WERI-Rb-1 (cell line): ENCODE measurements around the gene ADAMTS2.

Experiments used
- DNase-seq: peaks from one replicate; pipeline ENCODE4 v3.0.0-alpha.2; 2020
- H3K27ac ChIP-seq: fragments of 250-450 bp; sonication (Bioruptor Pico); 2 replicates; pipeline ENCODE4 v1.5.1; 2020; ENCODE audit warnings: mild to moderate bottlenecking, moderate library complexity
- H3K27me3 ChIP-seq: fragments of 250-450 bp; sonication (Bioruptor Pico); 2 replicates; pipeline ENCODE4 v1.5.1; 2021; ENCODE audit warnings: mild to moderate bottlenecking, low read depth, moderate library complexity; ENCODE audit not compliant: insufficient read depth, severe bottlenecking
- H3K36me3 ChIP-seq: fragments of 250-450 bp; sonication (Bioruptor Pico); 2 replicates; pipeline ENCODE4 v1.5.1; 2020; ENCODE audit warnings: mild to moderate bottlenecking, moderate library complexity
- H3K4me3 ChIP-seq: 2 replicates; pipeline ENCODE4 v1.5.1; 2011; ENCODE audit warnings: low read depth, mild to moderate bottlenecking, control low read depth, low read length
- H3K9me3 ChIP-seq: fragments of 250-450 bp; sonication (Bioruptor Pico); 2 replicates; pipeline ENCODE4 v1.5.1; 2021; ENCODE audit warnings: mild to moderate bottlenecking, moderate library complexity; ENCODE audit not compliant: severe bottlenecking
- CTCF ChIP-seq: IDR thresholded peaks from 2 replicates; pipeline ENCODE4 v1.5.1; 2011; ENCODE audit warnings: low read depth, mild to moderate bottlenecking, control low read depth, inconsistent platforms, low read length

Gene ADAMTS2

GRCh38 chr5:179118338-179118737 lies 226.9 kb downstream of the ADAMTS2 start:
- H3K27ac ChIP-seq = no peak overlapping the region
- TF ChIP-seq CTCF = no peak
- no peaks in the 10 kb centered on the region for H3K9me3 ChIP-seq
- no peak for DNase-seq
- no peaks in the 10 kb centered on the region for H3K27me3 ChIP-seq
- H3K4me3 ChIP-seq = no peak overlapping the region
- H3K36me3 ChIP-seq = no peaks in the 10 kb centered on the region

GRCh38 chr5:179115845-179116524 lies 229.3 kb downstream of the ADAMTS2 start:
- Histone ChIP-seq H3K4me3 (no peak overlapping the region), H3K36me3 (no peaks in the 10 kb centered on the region), H3K9me3 (no peaks in the 10 kb centered on the region), H3K27me3 (no peaks in the 10 kb centered on the region), H3K27ac (no peak overlapping the region)
- TF ChIP-seq CTCF = no peak
- DNase-seq = no peak

- no peak for DNase-seq
- Histone ChIP-seq H3K27me3 (no peaks in the 10 kb centered on the region), H3K27ac (no peak overlapping the region), H3K4me3 (no peak overlapping the region), H3K36me3 (no peaks in the 10 kb centered on the region), H3K9me3 (no peaks in the 10 kb centered on the region)
- TF ChIP-seq CTCF = no peak
Observed at GRCh38 chr5:179115307-179115706, 230.0 kb downstream of the ADAMTS2 start.

- H3K27me3 ChIP-seq = no peaks in the 10 kb centered on the region
- TF ChIP-seq CTCF = no peak
- no peak for DNase-seq
- H3K27ac ChIP-seq = no peak overlapping the region
- no peak overlapping the region for H3K4me3 ChIP-seq
- H3K9me3 ChIP-seq = no peaks in the 10 kb centered on the region
- no peaks in the 10 kb centered on the region for H3K36me3 ChIP-seq
Observed at GRCh38 chr5:179114756-179115155, 230.5 kb downstream of the ADAMTS2 start.

GRCh38 chr5:179113945-179114641 lies 231.2 kb downstream of the ADAMTS2 start:
- no peak for TF ChIP-seq CTCF

More at GRCh38 chr5:179113945-179114641, 231.2 kb downstream of the ADAMTS2 start:
- H3K36me3 ChIP-seq = no peaks in the 10 kb centered on the region
- no peak for DNase-seq
- H3K9me3 ChIP-seq = no peaks in the 10 kb centered on the region
- H3K4me3 ChIP-seq = no peak overlapping the region
- no peak overlapping the region for H3K27ac ChIP-seq
- no peaks in the 10 kb centered on the region for H3K27me3 ChIP-seq
